Measurements from ENCODE around the gene PTGIS. TPM values are rescaled to one million over a fixed set of nuclear protein-coding genes. Genes with fewer than 3 reads are reported as not detected.

Gene PTGIS
- total and polyA plus RNA-seq, 2 of the 4 experiments (the other 2 are of a cell fraction), result 1.6 to 2.6 TPM

GRCh38 chr20:49570161-49570827 is 2.4 kb upstream of the PTGIS start (continued):
- no peak for TF ChIP-seq MAZ (IDR thresholded peaks at IDR 0.05; ENCODE audit: borderline replicate concordance, low read depth, low read length)

GRCh38 chr20:49569411-49570115 is 1.6 kb upstream of the PTGIS start:
- Histone ChIP-seq H3K4ac (ENCODE audit: low read depth, low read length) (peak overlapping the region; percentile 13; the same call in 1 of the 2 replicates), H4K5ac (ENCODE audit: low read depth, low read length) (peak overlapping the region; percentile 28; the same call in 1 of the 2 replicates), H2AK9ac (replicated peaks; ENCODE audit: low read depth, low read length, poor library complexity) (no peak overlapping the region), H4K8ac (ENCODE audit: low read depth in 2 of 2, low read length in 2 of 2) (peak overlapping the region in 1 of 2 experiments; percentile 10; a peak in 1 of 4 replicates), H2AFZ (replicated peaks; ENCODE audit: low read length, poor library complexity) (no peak overlapping the region), H3K14ac (replicated peaks; ENCODE audit: low read depth, low read length) (0 out of 2 replicates have a peak overlapping the region, but pooled peaks have one; percentile 4), H2BK15ac (ENCODE audit: low read depth, low read length) (no peak overlapping the region; the same call in 2 of the 3 replicates), H3K9me1 (ENCODE audit: insufficient read depth, low read length) (no peaks in the 10 kb centered on the region), H4K20me1 (ENCODE audit: insufficient read depth, low read length) (no peaks in the 10 kb centered on the region), H3K4me3 (ENCODE audit: insufficient read depth, low read depth, low read length) (no peak overlapping the region), H3K4me2 (ENCODE audit: low read depth, low read length) (no peak overlapping the region; the same call in 1 of the 2 replicates), H3K9me3 (ENCODE audit: control insufficient read depth, insufficient read depth, low read length) (no peaks in the 10 kb centered on the region), H2BK5ac (ENCODE audit: low read depth, low read length, poor library complexity, severe bottlenecking) (no peak overlapping the region), H3K27ac (ENCODE audit: insufficient read depth, low read length) (peak overlapping the region; percentile 17; the same call in 1 of the 2 replicates), H2BK20ac (ENCODE audit: low read depth, low read length) (0 out of 2 replicates have a peak overlapping the region, but pooled peaks have one; percentile 25), H2AK5ac (ENCODE audit: low read depth, low read length) (peak overlapping the region; percentile 35; the same call in 1 of the 2 replicates), H3K56ac (ENCODE audit: extremely low read depth, insufficient read depth, low read length) (no peak overlapping the region), H2BK120ac (ENCODE audit: low read depth, low read length) (peak overlapping the region; percentile 13; the same call in 1 of the 2 replicates), H4K91ac (ENCODE audit: insufficient read depth, low read depth, low read length) (peak overlapping the region; percentile 70; the same call in 1 of the 2 replicates), H3K4me1 (ENCODE audit: control insufficient read depth, insufficient read depth, low read length) (peaks cover 18% of the 10 kb centered on the region; the same call in 1 of the 2 replicates), H3K36me3 (ENCODE audit: control insufficient read depth, insufficient read depth, low read length) (no peaks in the 10 kb centered on the region), H3K18ac (ENCODE audit: low read depth, low read length) (peak overlapping the region; percentile 39; the same call in 1 of the 2 replicates), H3K23ac (ENCODE audit: low read depth, low read length) (peak overlapping the region; percentile 56; the same call in 1 of the 2 replicates), H3K27me3 (ENCODE audit: control insufficient read depth, insufficient read depth, low read length) (peaks cover 21% of the 10 kb centered on the region), H3K79me1 (ENCODE audit: low read depth in 1 of 2, low read length in 2 of 2) (no peaks in the 10 kb centered on the region), H3K9ac (ENCODE audit: low read depth, low read length) (no peak overlapping the region)
- ATAC-seq (ENCODE audit: low read depth) (peak; percentile 22; the same call in 1 of the 2 replicates), DNase-seq (peak; percentile 57)
- TF ChIP-seq RFX5 (IDR thresholded peaks at IDR 0.05; ENCODE audit: low read depth, low read length) (no peak), USF2 (IDR thresholded peaks at IDR 0.05; ENCODE audit: low read depth, low read length) (no peak), CHD1 (IDR thresholded peaks at IDR 0.05; ENCODE audit: low read depth, low read length) (no peak), RCOR1 (IDR thresholded peaks at IDR 0.05; ENCODE audit: insufficient replicate concordance, low read length) (no peak)
- in situ Hi-C loops (cut with MboI; ENCODE audit: low sequenced_read_pairs), result no loop called here
- no TSS peak for BruUV-seq (replicated peaks)
- ChIA-PET POLR2A (ENCODE audit: unreplicated experiment) (no interaction called here), CTCF (interaction anchor here (0.6 kb wide), 1 partner anchor 35 kb away, joined by 4 read pairs; no protein-coding TSS in a partner anchor)
- dilution Hi-C loops (cut with HindIII; ENCODE audit: low sequenced_read_pairs, unreplicated experiment), result no loop called here
- intact Hi-C loops (cut with micrococcal nuclease), result loop anchor here (5.0 kb wide), 1 partner anchor 382 kb away; the partner anchor contains the start of gene STAU1
- WGBS, 2 experiments (ENCODE audit: extremely low coverage in 2 of 2, insufficient read length in 1 of 2), result 72% methylated on average over 6 of the region's 10 CpGs; no CpG with 5 or more reads in 1 of the 2 experiments
